ENCODE data around the gene RASL10A.

The RASL10A gene

DNA sequence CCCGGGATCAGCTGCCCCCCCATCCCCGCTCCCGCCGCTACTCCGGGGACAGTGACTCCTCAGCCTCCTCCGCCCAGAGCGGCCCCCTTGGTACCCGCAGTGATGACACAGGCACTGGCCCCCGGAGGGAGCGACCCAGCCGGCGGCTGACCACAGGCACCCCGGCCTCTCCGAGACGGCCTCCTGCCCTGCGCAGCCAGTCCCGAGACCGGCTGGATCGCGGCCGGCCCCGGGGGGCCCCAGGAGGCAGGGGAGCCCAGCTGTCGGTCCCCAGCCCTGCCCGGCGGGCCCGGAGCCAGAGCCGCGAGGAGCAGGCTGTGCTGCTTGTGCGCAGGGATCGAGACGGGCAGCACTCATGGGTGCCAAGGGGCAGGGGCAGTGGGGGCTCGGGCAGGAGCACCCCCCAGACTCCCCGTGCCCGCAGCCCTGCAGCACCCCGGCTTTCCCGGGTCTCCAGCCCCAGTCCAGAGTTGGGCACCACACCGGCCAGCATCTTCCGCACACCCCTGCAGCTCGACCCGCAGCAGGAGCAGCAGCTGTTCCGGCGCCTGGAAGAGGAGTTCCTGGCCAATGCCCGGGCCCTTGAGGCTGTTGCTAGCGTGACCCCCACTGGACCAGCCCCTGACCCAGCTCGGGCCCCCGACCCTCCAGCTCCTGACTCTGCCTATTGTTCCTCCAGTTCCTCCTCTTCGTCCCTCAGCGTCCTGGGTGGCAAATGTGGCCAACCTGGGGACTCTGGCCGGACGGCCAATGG, 3.9 kb downstream of the RASL10A start:
- TF ChIP-seq, protein P1, sequence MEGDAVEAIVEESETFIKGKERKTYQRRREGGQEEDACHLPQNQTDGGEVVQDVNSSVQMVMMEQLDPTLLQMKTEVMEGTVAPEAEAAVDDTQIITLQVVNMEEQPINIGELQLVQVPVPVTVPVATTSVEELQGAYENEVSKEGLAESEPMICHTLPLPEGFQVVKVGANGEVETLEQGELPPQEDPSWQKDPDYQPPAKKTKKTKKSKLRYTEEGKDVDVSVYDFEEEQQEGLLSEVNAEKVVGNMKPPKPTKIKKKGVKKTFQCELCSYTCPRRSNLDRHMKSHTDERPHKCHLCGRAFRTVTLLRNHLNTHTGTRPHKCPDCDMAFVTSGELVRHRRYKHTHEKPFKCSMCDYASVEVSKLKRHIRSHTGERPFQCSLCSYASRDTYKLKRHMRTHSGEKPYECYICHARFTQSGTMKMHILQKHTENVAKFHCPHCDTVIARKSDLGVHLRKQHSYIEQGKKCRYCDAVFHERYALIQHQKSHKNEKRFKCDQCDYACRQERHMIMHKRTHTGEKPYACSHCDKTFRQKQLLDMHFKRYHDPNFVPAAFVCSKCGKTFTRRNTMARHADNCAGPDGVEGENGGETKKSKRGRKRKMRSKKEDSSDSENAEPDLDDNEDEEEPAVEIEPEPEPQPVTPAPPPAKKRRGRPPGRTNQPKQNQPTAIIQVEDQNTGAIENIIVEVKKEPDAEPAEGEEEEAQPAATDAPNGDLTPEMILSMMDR (IDR thresholded peaks at IDR 0.05; ENCODE audit: low read depth, low read length) = no peak
- in situ Hi-C loops (cut with HindIII; ENCODE audit: low sequenced_read_pairs) = no loop called here

DNA sequence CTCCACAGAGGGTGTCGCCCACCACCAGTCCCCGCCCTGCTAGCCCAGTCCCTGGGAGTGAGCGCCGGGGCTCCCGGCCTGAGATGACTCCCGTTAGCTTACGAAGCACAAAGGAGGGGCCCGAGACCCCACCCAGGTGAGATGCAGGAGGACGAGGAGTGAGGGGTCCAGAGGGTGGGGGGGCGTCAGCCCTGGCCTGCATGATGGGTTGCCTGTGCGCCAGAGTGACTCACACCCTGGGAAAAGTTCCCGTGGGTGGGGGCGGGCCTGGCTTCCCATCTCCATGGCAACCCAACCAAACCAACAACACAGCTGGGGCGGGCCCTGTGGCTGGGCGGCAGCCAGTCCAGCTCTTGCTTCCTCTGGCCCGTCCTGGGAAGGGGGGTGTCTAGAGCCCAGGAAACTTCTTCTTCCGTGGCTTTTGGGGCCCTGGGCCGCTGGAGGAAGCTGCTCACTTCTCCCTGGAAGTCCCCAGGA, 4.6 kb downstream of the RASL10A start:
- in situ Hi-C loops (cut with HindIII; ENCODE audit: low sequenced_read_pairs) = no loop called here
- H3K4me3 ChIP-seq (ENCODE audit: low read depth, low read length) = no peak overlapping the region
- DNase-seq (ENCODE audit: low read depth, low spot score) = peak; percentile 98
- TF ChIP-seq, protein P1 (IDR thresholded peaks at IDR 0.05; ENCODE audit: low read depth, low read length) = no peak

More for the DNA sequence above, 3.9 kb downstream of the RASL10A start:
- peak; percentile 38 for DNase-seq (ENCODE audit: low read depth, low spot score)
- H3K4me3 ChIP-seq (ENCODE audit: low read depth, low read length) = no peak overlapping the region

DNA sequence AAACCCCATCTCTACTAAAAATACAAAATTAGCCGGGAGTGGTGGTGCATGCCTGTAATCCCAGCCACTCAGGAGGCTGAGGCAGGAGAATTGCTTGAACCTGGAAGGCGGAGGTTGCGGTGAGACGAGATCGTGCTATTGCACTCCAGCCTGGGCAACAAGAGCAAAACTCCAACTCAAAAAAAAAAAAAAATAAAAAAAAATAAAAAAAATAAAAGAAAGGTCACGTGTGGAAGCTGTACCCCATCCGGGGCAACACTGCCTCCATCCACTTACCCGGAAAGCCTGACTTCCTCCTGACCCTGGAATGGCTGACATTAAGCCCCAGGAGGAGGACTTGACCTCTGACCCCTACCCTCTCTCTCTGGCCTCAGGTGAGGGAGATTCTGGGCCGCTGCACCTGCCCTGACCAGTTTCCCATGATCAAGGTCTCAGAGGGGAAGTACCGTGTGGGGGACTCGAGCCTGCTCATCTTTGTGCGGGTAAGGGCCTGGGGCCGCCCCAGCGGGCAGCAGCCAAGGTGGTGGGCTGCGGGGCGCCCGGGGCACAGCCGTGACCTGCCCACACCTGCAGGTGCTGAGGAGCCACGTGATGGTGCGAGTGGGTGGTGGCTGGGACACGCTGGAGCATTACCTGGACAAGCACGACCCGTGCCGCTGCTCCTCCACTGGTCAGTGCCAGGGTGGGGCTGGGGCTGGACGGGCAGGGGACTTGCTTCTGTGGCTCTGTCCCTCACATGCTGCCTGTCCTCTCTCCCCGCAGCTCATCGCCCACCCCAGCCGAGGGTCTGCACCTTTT, 5.2 kb downstream of the RASL10A start:
- in situ Hi-C loops (cut with HindIII; ENCODE audit: low sequenced_read_pairs) = no loop called here
- no peak overlapping the region for H3K4me3 ChIP-seq (ENCODE audit: low read depth, low read length)
- DNase-seq (ENCODE audit: low read depth, low spot score) = no peak
- TF ChIP-seq, protein P1 (IDR thresholded peaks at IDR 0.05; ENCODE audit: low read depth, low read length) = no peak

DNA sequence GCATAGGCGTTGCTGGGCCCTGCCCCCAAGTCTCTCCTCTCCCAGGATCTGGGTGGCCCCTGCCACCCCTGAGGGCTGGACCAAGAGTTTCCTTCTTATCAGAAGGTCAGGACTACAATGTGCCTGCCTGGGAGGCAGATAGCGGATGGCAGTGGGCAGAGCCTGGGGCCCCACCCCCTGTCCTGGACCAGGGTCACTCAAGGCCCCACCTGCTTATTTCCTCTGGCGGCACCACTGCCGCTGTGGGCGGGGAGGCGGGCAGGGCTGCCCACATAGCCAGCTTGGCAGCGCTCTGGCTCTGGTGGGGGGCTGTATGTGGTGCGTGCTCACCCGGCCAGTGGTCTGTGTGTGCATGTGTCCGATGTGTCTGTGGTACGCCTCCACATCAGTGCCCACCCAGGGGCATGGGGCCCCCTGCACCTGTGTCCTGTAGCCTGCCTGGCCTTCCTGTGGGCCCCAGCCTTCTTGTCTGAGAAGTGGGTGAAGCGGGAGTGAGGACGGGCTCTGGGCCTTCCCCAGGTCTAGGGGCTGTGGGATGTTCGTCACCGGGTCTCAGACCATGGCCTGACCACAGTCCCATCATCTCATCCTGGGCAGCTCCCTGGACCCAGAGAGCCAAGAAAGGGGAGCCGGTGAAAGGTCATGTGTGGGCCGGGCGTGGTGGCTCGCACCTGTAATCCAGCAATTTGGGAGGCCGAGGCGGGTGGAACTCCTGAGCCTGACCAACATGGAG, 6.0 kb downstream of the RASL10A start:
- DNase-seq (ENCODE audit: low read depth, low spot score) = peak; percentile 28
- H3K4me3 ChIP-seq (ENCODE audit: low read depth, low read length) = peak overlapping the region; percentile 29
- in situ Hi-C loops (cut with HindIII; ENCODE audit: low sequenced_read_pairs) = no loop called here
- TF ChIP-seq, protein P1 (IDR thresholded peaks at IDR 0.05; ENCODE audit: low read depth, low read length) = no peak

DNA sequence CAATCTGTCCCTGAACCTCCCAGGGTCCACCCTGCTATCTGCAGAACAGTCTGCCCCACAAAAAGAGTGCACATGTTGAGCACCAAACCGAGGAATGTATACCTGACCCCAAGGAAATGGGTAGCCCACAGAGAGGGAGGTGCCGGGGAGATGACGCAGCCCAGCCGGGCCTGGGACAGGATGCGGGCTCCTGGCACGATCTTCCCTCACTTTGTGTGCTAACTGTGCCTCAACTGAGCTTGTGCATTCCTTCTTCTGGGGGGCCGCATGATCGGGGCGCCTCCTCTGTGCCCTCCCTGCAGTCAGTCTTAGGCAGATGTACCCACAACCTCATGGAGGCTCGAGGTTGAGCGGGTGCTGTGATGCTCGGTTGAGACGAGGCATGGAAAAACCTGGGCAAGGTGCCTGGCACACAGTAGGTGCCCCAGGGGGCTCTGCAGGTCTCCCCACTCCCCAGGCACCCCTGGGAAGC, 6.7 kb downstream of the RASL10A start:
- peak overlapping the region; percentile 29 for H3K4me3 ChIP-seq (ENCODE audit: low read depth, low read length)
- DNase-seq (ENCODE audit: low read depth, low spot score) = peak; percentile 83
- in situ Hi-C loops (cut with HindIII; ENCODE audit: low sequenced_read_pairs) = no loop called here
- TF ChIP-seq, protein P1 (IDR thresholded peaks at IDR 0.05; ENCODE audit: low read depth, low read length) = no peak

DNA sequence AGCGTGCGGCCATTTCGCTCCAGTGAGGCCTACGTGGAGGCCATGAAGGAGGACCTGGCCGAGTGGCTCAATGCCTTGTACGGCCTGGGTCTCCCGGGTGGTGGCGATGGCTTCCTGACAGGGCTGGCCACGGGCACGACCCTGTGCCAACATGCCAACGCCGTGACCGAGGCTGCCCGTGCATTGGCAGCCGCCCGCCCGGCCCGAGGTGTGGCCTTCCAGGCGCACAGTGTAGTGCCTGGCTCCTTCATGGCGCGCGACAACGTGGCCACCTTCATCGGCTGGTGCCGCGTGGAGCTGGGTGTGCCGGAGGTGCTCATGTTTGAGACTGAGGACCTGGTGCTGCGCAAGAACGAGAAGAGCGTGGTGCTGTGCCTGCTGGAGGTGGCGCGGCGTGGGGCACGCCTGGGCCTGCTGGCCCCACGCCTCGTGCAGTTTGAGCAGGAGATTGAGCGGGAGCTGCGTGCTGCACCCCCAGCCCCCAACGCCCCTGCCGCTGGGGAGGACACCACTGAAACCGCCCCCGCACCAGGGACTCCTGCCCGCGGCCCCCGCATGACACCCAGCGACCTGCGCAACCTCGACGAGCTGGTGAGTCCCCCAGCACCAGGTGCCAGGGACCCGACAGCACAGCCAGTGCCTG, 7.2 kb downstream of the RASL10A start:
- DNase-seq (ENCODE audit: low read depth, low spot score) = no peak
- TF ChIP-seq, protein P1 (IDR thresholded peaks at IDR 0.05; ENCODE audit: low read depth, low read length) = no peak
- in situ Hi-C loops (cut with HindIII; ENCODE audit: low sequenced_read_pairs) = no loop called here
- peak overlapping the region; percentile 62 for H3K4me3 ChIP-seq (ENCODE audit: low read depth, low read length)
